SK-N-DZ (cell line): ENCODE data around the gene DCAF11.

Source experiments
- DNase-seq: peaks from one replicate; pipeline ENCODE4 v3.0.0-alpha.2; 2015; ENCODE audit warnings: low spot score
- small RNA-seq, 2 experiments: library from RNA; depleted of rRNA; stranded (forward); fragments of <200 nt; gene quantifications; one replicate each; pipeline ENCODE3, GENCODE V24; 2014

DCAF11 gene

GRCh38 chr14:24159777-24160498 is 45.4 kb downstream of the DCAF11 start:
- DNase-seq = no peak

- no peak for DNase-seq
Observed at GRCh38 chr14:24160499-24160849, 45.9 kb downstream of the DCAF11 start.

GRCh38 chr14:24160850-24161804 is 46.5 kb downstream of the DCAF11 start, which contains the start of gene IRF9:
TSS of gene IRF9 (plus strand) at chr14:24161265. CDS start at chr14:24162145, 880 bp downstream.
- DNase-seq = peak; percentile 94

DNA sequence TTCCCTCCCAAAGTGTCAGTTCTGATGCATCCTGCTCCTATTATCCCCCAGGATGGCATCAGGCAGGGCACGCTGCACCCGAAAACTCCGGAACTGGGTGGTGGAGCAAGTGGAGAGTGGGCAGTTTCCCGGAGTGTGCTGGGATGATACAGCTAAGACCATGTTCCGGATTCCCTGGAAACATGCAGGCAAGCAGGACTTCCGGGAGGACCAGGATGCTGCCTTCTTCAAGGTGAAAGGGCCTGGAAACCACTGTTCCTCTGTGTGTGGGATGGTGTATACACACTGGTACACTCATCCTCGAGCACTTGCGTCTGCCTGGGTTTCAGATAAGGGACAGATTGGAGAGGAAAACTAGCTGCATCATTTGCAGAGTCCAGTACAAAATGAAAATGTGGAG is 47.5 kb downstream of the DCAF11 start:
- DNase-seq = no peak

DNA sequence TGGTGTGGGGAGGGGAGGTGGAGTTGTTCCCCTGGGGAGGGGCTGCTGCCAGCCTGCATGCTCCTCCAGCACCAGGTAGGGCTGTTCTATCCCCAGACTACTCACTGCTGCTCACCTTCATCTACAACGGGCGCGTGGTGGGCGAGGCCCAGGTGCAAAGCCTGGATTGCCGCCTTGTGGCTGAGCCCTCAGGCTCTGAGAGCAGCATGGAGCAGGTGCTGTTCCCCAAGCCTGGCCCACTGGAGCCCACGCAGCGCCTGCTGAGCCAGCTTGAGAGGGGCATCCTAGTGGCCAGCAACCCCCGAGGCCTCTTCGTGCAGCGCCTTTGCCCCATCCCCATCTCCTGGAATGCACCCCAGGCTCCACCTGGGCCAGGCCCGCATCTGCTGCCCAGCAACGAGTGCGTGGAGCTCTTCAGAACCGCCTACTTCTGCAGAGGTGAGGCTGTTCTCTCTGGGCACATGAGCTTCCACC is 50.0 kb downstream of the DCAF11 start:
- DNase-seq = no peak

- DNase-seq = no peak
Observed at GRCh38 chr14:24165785-24166184, 51.2 kb downstream of the DCAF11 start.

- DNase-seq = no peak
Observed at GRCh38 chr14:24167469-24168114, 53.0 kb downstream of the DCAF11 start.

GRCh38 chr14:24171422-24172260 is 57.1 kb downstream of the DCAF11 start, which contains the start of gene REC8:
TSS of gene REC8 (plus strand) at chr14:24172080. CDS start at chr14:24172553, 473 bp downstream.
- peak; percentile 99 for DNase-seq

- no peak for DNase-seq
Observed at GRCh38 chr14:24172261-24172860, 57.8 kb downstream of the DCAF11 start.

DNA sequence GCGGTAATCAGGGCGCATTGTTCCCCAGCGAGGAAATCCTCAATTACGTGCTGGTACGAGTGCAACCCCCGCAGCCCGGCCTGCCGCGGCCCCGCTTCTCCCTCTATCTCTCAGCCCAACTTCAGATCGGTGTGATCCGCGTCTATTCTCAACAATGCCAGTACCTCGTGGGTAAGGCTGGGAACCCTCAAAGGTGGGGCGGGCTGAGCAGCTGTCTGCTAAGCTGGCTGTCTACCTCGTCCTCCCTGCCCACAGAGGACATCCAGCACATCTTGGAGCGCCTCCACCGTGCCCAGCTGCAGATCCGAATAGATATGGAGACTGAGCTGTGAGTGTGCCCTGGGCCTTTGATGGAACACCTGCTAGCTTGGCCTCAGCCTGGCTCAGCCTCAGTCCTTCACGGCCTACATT is 58.3 kb downstream of the DCAF11 start:
- no peak for DNase-seq

Small RNAs within 50 kb of the gene (small RNA-seq; reads per million reads assigned to genes)
- gene IRF9 (0 to 0.04 reads per million in 2 experiments), gene RNA5SP383 (0.05 to 2.1 reads per million in 2 experiments)
